Thyroid gland (tissue), 4 donors: ENCODE data around the gene SGK1.

ENCODE experiments used
- POLR2A ChIP-seq, 2 donors: fragments of 450-650 bp; IDR thresholded peaks; one replicate each; pipeline ENCODE4 v1.6.1; 2017; ENCODE audit warnings: antibody characterized with exemption in 2 of 2, mild to moderate bottlenecking in 2 of 2, moderate library complexity in 1 of 2
- TF ChIP-seq, protein P1 (sequence below), 6 experiments: fragments of 200-600 bp in 3 of 6; fragments of 450-650 bp in 3 of 6; sonication (generic) in 3 of 6; IDR thresholded peaks; one replicate each; pipeline ENCODE4 v1.5.1; 2016 to 2019; ENCODE audit warnings: antibody characterized with exemption in 6 of 6, mild to moderate bottlenecking in 2 of 6, inconsistent platforms in 1 of 6, moderate library complexity in 1 of 6

DNA sequence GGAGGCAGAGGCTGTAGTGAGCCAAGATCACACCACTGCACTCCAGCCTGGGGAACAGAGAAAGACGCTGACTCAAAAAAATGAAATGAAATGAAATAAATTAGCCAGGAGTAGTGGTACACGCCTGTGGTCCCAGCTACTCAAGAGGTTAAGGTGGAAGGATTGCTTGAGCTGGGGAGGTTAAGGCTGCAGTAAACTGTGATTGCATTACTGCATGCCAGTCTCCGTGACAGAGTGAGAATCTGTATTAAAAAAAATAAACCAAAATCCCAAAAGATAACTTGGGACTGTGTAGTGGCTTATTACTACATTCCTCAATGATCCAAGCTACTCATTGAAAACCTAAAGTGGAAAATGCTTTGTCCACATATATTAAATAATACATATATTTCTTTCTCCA lies 87.0 kb downstream of the SGK1 start:
- TF ChIP-seq, protein P1, sequence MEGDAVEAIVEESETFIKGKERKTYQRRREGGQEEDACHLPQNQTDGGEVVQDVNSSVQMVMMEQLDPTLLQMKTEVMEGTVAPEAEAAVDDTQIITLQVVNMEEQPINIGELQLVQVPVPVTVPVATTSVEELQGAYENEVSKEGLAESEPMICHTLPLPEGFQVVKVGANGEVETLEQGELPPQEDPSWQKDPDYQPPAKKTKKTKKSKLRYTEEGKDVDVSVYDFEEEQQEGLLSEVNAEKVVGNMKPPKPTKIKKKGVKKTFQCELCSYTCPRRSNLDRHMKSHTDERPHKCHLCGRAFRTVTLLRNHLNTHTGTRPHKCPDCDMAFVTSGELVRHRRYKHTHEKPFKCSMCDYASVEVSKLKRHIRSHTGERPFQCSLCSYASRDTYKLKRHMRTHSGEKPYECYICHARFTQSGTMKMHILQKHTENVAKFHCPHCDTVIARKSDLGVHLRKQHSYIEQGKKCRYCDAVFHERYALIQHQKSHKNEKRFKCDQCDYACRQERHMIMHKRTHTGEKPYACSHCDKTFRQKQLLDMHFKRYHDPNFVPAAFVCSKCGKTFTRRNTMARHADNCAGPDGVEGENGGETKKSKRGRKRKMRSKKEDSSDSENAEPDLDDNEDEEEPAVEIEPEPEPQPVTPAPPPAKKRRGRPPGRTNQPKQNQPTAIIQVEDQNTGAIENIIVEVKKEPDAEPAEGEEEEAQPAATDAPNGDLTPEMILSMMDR (IDR thresholded peaks at IDR 0.05): no peak
- no peak for TF ChIP-seq POLR2A (IDR thresholded peaks at IDR 0.05)
